ENCODE measurements around the gene CCDC106.
A peak's percentile ranks its signal among the peaks of the same experiment; 100 is the strongest.

Gene CCDC106

DNA sequence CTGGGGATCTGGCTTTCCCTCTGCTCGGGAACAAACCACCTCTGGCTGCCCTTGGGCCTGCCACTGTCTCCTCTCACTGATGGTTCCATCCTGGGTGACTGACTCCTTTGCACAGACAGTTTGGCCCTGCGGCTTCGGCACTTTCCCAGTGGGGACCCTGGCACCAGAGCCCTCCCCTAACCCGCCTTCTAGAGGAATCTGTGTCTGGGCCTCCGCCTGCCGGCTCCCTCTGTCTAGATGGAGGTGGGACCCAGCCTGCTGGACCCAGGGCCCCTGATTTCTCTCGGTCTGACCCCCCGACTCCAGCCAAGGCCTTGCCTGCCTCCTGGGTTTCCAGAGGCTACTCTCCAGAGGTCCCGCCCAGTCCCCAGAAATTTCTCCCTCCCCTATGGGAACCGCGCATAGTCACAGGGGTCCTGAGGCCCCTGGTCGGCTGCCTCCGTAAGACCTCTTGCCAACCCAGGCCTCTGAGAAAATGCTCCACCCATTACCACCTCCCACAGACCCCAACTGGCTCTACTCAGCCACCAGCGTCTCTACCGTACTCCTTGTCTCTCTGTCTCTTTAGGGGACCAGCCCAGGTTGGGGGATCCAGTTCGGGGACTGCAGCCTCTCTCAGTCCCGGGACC lies 2.7 kb downstream of the CCDC106 start:
- no peak for DNase-seq

DNA sequence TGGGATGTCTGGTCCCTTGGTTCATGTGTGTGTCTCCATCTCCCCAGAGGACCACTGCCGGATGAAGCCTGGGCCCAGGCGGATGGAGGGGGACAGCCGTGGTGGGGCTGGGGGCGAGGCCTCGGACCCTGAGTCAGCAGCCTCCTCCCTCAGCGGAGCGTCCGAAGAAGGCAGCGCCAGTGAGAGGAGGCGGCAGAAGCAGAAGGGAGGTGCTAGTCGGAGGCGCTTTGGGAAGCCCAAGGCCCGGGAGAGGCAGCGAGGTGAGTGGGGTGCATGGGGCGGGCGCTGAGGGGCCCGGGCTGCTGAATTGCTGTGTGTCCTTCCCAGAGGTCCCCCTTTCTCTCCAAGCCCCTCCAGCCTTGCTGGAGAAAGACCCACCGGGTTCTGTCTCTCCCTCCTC lies 3.2 kb downstream of the CCDC106 start:
- no peak for DNase-seq

DNA sequence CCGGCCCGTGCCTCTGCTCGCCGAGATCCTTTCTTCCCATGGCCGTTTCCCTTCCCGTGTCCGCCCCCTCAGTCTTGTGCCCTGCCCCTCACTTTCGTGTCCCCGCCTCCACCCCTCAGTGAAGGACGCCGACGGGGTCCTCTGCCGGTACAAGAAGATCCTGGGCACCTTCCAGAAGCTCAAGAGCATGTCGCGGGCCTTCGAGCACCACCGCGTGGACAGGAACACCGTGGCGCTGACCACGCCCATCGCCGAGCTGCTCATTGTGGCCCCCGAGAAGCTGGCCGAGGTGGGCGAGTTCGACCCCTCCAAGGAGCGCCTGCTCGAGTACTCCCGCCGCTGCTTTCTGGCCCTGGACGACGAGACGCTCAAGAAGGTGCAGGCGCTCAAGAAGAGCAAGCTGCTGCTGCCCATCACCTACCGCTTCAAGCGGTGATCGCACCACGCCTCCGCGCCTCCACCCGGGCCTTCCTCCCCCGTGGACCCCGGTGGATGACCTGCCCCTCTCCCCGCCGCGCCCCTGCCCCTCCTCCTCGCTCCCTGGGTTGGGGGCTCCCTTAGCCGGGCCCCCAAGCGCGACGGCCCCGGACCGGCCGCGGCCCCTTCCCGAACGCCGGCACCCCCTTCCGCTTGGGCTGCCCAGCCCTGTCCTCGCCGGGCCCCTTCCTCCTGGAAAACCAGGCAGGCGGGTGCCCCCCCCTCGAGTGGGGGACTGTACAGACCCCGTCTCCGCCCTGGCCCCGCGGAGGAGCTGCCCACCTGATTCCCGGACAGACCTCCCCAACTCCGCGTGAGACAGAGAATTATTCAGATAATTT lies 4.5 kb downstream of the CCDC106 start:
- peak; percentile 17 for DNase-seq

DNA sequence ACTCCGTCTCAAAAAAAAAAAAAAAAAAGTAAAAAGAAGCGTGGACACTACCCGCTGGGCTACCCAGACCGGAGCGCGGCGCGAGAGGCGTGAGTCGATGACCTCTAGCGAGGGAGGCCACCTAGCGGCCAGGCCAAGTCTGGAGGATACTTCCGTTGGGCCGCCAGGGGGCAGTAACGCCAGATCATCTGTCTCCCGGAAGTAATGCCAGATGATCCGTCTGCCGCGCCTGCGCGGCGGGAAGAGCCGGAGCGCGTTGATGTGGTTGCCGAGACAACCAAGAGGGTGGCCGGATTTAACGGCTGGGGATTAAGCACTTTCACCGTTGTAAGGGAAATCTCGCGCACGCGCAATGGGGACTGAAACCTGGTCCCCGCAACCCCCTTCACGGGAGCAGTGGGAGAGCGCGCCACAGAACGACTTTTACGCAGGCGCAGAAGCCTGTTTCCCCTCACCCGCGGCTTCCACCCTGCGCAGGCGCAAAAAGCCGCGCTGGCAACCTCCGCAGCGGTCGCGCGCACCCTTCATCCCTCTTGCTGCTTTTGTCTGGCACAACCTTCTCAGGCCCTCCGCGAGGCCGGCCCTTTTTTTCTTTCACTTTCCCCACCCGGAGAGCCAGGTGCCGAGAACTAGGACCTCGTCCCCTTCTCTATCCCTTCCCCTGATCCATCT lies 5.8 kb downstream of the CCDC106 start:
- peak; percentile 100 for DNase-seq

DNA sequence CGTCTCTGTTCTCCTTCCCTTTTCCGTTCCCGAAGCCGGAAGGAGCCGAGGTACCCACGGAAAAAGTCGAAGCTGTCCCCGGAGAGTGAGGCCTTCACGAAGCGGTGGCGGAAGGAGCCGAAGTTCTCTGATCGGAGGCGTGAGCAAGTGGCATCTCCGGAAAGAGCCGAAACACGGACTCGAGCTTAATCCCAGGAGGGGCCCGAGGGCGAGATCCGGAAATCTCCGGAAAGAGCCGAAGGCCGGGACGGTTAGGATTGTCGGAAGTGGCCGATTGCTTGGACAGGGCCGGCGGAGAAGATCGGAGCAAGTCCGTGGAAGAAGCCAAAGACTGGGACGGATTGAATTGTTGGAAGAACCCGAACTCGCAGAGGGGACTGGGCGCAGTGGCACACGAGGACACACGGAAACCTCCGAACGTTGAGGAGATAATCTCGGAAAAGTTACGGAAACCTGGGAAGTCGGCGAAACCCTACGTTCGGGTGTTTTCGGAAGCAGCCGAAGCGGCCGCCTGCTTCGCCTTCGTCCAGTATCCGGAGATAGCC lies 6.4 kb downstream of the CCDC106 start:
- DNase-seq = peak; percentile 99

DNA sequence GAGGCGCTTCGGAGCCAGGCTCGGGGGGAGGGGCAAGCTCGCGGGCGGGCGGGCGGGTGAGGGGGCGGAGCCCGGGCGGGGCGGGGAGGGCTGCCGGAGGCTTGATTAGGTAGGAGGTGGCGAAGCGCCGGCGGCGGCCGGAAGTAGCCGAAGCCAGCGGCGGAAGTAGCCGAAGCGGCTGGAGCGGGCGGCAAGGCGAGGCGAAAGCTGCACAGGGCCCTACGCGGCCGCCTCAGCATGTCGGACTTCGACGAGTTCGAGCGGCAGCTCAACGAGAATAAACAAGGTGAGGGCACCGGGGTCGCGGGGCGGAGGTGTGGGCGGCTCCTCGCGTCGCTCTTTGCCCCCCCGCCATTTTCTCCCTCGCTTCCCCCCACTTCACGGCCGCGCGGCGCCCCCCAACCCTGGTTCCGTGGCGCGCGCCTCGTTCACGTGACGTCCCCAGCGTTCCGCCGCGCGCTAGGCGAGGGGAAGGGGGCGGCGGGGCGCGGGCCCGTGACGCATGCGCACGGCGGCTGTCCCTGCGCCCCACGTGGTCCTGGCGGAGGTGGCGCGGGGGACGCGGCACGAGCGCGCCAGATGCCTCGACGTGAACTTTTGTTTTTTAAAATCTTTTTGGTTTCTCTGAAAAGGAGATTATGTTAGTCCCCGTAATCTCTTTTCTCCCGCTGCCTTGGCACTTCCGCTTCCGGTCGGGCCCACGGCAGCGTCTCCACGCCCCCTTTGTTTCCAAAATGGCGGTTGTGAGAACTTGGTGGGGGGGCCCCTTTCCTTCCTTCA lies 7.0 kb downstream of the CCDC106 start, which contains the start of gene U2AF2:
Gene U2AF2, plus strand, starts transcription at position 168 of the 780 bp plus-strand sequence. Its CDS starts 70 bp downstream, at position 238.
- DNase-seq = peak; percentile 95

DNA sequence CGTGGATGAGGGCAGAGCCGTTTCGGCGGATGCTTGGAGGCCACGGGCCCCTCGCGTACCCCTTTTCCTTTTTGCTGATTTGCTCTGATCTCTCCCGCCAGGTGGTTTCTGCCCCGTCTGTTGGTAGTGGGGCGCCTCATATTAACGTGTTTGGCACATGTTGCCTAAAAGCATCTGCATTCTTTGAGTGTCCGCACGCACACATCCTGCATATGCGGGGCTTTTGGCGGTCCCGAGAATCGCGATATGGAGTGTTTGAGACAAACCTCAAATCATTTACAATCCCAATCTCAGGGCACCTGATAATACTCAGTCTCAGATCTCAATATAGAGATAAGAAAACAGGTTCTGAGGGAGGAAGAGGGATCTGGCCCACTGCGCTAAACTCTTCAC lies 7.6 kb downstream of the CCDC106 start:
- DNase-seq = no peak

DNA sequence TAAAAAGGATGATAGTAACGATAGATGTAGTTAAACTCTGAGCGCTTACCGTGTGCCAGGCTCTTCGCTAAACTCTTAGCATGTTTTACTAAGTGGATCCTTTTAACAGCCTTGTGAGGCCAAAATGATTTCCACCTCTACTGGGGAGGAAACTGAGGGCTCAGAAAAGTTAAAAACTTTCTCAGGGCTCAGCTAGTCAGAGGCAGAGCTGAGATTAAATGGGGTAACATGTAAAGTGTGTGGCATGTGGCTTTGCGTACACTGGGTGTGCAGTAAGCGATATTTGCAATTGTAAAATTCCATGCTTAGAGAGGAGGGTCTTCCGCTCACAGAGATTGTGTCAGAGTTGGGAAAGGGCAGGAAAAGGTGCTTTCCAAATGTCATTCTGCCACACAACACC lies 8.5 kb downstream of the CCDC106 start:
- DNase-seq = no peak

DNA sequence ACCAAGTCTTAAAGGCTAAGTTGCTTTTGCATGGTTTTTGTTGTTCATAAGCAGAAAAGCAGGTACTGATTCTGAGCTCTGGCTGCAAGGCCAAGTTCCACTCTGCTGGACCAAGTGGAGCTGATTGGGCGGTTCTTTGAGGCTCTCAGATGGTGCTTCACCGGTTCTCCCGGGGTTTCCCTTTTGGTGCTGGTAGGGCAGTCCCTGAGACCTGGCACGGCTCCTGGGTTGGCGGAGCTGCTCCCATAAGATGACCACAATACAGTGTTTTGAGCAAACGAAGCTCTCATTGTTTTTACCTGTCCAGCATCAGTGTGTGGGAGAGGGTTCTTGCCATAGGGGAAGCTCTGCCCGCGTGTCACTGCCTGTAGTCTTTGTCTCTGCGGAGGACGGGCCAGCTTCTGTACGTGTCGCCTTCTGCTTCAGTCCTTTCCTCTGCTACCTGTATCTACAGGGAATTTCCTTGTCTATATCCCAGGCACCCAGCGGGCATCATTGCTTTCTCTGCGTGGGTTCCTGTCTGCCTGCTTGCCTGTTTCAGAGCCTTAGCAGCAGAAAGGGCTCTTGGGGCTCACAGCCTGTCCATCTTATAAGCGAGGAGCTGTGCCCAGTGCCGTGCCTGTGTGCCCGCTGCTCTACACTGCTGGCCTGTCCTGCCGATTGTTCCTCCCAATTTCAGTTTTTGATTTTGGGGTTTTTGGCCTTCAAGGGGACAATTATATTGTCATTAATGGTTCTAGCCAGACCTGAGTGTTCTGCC lies 9.2 kb downstream of the CCDC106 start:
- no peak for DNase-seq

DNA sequence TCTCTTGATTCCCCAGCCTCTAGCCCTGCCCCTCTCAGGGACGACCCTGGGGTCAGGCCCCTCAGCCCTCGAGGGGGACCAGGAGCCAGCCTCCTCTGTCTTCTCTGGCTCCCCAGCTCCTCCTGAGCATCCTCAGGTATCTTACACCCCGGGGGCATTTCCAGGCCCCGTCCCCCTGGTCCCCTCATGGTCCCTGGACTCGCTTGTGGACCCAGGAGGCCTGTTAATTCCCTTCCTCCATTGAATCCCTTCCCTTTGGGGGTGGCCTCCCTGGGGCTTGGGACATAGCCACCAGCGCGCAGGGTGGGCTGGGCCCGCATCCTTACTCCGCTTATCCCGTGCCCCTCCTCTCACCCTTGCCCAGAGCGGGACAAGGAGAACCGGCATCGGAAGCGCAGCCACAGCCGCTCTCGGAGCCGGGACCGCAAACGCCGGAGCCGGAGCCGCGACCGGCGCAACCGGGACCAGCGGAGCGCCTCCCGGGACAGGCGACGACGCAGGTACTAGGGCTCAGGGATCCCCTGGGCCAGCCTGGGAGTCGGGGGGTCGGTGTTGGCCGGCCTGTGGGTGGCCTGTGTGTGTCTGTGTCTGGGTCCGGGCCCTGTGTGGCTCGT lies 10.9 kb downstream of the CCDC106 start:
- DNase-seq = no peak

DNA sequence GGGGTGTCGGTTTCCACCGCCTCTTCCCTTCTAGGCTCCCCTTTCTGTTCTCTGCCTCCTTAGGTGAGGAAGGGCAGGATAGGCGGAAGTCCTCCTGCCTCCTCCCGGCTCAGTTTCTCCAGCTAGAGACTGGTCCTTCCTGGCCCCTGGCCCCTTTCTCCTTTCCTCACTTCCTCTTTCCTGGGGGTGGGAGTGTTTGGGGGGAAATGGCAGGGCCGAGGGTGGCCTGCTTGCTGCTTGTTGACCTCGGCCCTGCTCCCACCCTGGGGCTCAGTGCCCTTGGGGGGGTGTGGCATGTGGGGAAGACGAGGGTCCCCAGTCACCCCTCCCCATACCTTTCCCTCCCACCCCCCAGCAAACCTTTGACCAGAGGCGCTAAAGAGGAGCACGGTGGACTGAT lies 11.8 kb downstream of the CCDC106 start:
- no peak for DNase-seq

DNA sequence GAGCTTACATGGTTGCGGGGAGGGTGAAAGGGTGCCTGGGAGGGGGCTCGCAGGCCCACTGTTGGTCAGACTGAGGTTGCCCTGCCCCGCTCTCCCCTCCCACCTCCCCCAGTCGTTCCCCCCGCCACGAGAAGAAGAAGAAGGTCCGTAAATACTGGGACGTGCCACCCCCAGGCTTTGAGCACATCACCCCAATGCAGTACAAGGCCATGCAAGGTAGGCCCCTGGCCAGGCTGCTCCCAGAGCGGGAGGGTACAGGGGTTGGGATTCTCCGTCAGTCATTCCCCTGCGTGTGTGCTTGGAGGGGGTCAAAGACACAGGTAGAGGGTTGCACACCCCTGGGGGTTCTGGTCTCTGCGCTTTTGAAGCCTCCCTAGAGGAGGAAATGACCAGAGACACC lies 12.4 kb downstream of the CCDC106 start:
- no peak for DNase-seq

DNA sequence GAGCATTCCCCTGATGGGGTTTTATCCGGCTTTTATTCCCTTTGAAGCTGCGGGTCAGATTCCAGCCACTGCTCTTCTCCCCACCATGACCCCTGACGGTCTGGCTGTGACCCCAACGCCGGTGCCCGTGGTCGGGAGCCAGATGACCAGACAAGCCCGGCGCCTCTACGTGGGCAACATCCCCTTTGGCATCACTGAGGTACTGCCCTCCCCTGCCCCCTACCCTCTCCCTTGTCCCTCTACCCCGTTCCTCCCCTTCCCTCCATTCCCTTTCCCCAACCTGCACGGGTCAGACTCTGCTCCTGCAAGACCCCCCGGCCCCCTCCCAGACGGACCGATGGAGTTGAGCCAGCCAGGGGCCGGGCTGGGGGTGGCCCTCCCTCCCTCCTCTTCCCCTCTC lies 13.0 kb downstream of the CCDC106 start:
- DNase-seq = no peak

DNA sequence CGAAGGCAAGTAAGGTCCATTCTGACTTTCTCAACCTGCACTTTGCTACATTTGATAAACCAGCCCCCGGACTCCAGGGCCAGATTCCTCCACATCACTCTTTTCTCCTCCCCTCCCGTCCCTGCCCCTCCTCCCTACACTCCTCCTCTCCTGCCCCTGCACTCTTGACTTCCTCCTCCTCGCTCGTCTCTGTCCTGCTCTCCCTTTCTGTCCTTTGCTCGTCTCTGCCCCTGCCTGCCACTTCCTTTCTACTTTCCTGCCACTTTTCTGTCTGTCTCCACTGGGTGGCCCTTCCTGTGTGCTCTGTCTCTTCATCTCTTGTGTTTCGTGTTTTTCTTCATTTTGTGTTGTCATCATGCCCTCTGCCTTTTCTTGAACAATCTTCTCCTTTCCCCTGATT lies 13.8 kb downstream of the CCDC106 start:
- no peak for DNase-seq

DNA sequence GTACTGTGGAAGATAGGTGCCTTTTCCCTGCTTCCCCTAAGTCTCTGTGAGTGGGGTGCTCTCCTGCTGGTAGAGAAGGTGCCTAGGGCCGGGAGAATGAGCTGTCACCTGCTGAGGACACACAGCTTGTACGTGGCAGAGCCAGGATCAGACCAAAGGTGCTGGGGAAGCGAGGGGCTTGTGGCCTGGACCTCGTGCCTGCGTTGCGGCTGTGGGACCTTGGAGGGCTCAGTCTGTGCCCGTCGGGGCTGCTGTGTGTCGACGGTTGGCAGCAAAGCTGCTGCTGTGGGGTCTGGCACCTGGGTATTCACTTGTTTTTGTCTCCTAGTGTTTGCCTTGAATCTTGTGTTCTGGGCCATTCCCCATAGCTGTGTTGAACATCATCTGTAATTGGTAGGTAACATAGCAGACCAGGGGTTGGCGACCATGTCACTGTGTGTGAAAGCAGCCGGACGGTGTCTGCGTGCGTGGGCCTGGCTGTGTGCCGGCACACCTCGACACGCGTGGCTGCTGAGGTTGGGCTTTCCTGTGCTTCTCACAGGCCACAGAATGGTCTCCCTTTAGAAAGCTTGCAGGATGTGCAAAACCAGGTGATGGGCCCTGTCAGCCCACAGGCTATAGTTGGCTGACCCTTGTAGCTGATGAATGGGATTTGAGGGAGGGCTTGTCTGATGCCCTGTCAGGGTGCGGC lies 16.0 kb downstream of the CCDC106 start:
- no peak for DNase-seq

DNA sequence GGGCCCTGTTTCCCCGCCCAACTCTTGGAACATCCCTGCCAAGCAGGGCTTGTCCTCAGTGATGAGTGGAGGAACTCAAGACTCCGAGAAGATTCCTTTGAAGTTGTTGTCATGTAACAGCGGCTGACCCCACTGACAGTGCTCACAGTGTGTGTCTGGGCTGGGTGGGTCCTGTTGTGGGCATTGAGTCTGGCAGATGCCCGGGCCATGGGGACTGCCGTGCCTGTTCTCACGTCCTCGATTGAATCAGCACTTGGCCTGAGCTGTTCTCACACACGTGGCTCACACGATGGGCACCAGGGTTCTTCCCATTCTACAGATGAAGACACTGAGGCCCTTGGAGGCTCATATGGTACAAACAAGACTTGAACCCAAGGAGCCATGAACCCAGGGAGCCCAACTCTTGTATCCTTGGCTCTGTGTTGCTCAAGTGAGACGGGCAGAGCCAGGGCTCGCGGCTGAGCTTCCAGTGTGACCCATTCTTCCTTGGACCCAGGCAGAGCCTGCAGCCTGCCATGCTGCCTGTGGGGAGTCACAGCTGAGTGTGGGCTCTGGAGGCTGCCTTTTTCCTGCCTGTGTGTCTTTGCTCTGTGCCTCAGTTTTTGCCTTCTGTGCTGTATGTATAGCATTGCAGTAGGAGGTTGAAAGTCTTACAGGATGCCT lies 18.5 kb downstream of the CCDC106 start:
- no peak for DNase-seq

DNA sequence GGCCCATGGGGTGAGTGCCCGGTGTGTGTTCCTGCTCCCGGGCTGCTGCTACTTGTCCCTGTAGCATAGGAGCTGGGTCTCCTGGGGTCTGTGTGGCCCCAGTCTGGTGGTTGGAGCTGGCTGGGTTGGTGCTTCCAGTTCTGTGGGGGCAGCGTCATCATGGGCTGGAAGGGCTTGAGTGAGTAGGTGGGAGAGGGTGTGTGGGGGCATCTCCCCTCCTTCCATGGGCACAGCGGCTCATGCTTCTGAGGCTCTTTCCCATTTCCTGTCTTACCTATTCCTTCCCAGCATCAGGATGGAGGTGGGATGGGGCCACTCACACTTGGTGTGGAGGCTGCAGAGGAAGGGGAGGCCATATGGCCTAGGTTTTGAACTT lies 19.0 kb downstream of the CCDC106 start:
- DNase-seq = no peak

DNA sequence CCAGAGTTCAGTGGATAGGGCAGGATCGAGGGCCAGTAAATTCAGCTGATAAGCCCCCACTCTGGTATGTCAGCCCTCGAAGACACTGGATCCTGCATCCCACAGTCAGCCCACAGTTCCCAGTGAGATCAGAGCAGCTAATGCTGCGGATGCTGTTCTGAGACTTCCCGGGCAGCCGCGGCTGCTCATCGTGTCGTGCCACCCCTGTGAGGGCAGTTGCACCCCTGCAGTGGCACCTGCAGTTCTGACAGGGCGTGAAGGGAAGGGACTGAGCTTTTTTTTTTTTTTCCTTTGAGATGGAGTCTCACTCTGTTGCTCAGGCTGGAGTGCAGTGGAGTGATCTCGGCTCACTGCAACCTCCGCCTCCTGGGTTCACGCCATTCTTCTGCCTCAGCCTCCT lies 19.5 kb downstream of the CCDC106 start:
- DNase-seq = no peak

DNA sequence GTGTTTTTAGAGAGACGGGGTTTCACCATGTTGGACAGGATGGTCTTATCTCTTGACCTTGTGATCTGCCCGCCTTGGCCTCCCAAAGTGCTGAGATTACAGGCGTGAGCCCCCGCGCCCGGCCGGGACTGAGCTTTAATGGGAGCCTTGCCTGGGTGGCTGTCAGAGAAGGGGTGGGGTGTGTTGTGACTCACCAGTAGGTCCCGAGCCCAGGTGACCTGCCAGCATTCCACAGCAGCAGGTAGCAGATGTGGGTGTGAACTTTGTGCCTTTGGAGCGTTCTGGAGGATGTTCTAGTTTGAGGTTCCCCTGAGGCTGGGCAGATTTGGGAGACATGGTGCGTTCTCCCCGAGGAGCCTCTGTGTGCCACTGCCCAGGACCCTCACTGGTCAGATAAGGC lies 19.9 kb downstream of the CCDC106 start:
- DNase-seq = no peak
